Measurements from ENCODE around the gene ZBTB48. TPM values are rescaled to one million over a fixed set of nuclear protein-coding genes. Genes with fewer than 3 reads are reported as not detected.

Gene ZBTB48
- total RNA-seq (2021; ENCODE audit: unreplicated experiment), result 41.9 TPM
- 40.3 and 43.8 TPM in 2 replicates for polyA plus RNA-seq (2012)
- percentile 74 among the genes with signal in this experiment for Bru-seq, nascent RNA
- percentile 75 among the genes with signal in this experiment for BruChase-seq, experiment 1, labeled RNA remaining after a 6-hour chase
- percentile 90 among the genes with signal in this experiment for BruChase-seq, experiment 2, labeled RNA remaining after a 2-hour chase
- long read RNA-seq, partial matches to known transcripts, result 14 of 41 reads
- long read RNA-seq, other reads (novel, unspliced or antisense), result 25 of 41 reads

DNA sequence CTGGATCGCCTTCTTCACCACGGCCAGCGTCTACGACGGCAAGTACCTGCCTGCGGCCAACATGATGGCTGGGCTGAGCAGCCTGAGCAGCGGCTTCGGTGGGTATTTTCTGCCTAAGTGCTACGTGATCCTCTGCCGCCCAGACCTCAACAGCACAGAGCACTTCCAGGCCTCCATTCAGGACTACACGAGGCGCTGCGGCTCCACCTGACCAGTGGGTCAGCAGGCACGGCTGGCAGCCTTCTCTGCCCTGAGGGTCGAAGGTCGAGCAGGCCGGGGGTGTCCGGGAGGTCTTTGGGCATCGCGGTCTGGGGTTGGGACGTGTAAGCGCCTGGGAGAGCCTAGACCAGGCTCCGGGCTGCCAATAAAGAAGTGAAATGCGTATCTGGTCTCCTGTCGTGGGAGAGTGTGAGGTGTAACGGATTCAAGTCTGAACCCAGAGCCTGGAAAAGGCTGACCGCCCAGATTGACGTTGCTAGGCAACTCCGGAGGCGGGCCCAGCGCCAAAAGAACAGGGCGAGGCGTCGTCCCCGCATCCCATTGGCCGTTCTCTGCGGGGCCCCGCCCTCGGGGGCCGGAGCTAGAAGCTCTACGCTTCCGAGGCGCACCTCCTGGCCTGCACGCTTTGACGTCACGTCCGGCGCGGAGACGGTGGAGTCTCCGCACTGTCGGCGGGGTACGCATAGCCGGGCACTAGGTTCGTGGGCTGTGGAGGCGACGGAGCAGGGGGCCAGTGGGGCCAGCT lies at the start of gene ZBTB48:
Gene ZBTB48, plus strand, starts transcription at position 621 of the 745 bp plus-strand sequence. CDS start 616 bp downstream, outside the sequence.
- DNase-seq (ENCODE audit: low read depth, low spot score) (peak; percentile 91), ATAC-seq (peak; percentile 96)
- Histone ChIP-seq H4K20me1 (ENCODE audit: insufficient read depth) (no peaks in the 10 kb centered on the region), H3K9ac (ENCODE audit: low read length) (peak within 1 kb of the TSS; percentile 74), H2AFZ (ENCODE audit: low read depth, low read length, poor library complexity, severe bottlenecking) (no peak within 1 kb of the TSS), H3K4me2 (ENCODE audit: low read length) (peak within 1 kb of the TSS; percentile 84), H3K4me1 (ENCODE audit: control insufficient read depth in 1 of 2, insufficient read depth in 2 of 2, low read length in 2 of 2) (peaks cover 14 to 23% of the 10 kb centered on the region in 2 experiments), H3K4me3 (replicated peaks in 1 of 2; ENCODE audit: low read depth in 1 of 2, low read length in 2 of 2) (peak within 1 kb of the TSS; percentile 79 to 91), H3K27me3 (ENCODE audit: insufficient read depth, low read length) (no peaks in the 10 kb centered on the region), H3K9me2 (ENCODE audit: insufficient read depth) (no peaks in the 10 kb centered on the region), H3K27ac (ENCODE audit: low read depth, low read length) (peak within 1 kb of the TSS; percentile 48), H3K79me2 (ENCODE audit: insufficient read depth, low read length) (peaks cover 30% of the 10 kb centered on the region), H3K9me3 (ENCODE audit: control insufficient read depth in 1 of 2, insufficient read depth in 1 of 2, low read depth in 1 of 2, low read length in 2 of 2) (no peaks in the 10 kb centered on the region), H3K36me3 (ENCODE audit: control insufficient read depth in 1 of 2, insufficient read depth in 2 of 2, low read length in 2 of 2) (peaks cover 0 to 2% of the 10 kb centered on the region in 2 experiments; a peak in 1 of 4 replicates)
- TSS peak; percentile 45 for BruUV-seq (replicated peaks)
- intact Hi-C loops (cut with micrococcal nuclease), result no loop called here
- ChIA-PET CTCF (interaction anchor here (1.4 to 1.7 kb wide), 2 partner anchors 9 to 25 kb away, joined by 3 to 4 read pairs; partner anchors contain the start of gene NOL9), RAD21 (ENCODE audit: low non-redundant PET in 1 of 2, low total read pairs in 2 of 2, uncharacterized antibody in 2 of 2, unreplicated experiment in 2 of 2) (interaction anchor here in 1 of 2 experiments (0.7 kb wide), 1 partner anchor 33 kb away, joined by 5 read pairs; no protein-coding TSS in a partner anchor), POLR2A (interaction anchor here (0.6 to 1.6 kb wide), 6 partner anchors 10 to 41 kb away, joined by 3 to 10 read pairs (median 3); partner anchors contain the start of gene KLHL21)
- TF ChIP-seq, protein P1, sequence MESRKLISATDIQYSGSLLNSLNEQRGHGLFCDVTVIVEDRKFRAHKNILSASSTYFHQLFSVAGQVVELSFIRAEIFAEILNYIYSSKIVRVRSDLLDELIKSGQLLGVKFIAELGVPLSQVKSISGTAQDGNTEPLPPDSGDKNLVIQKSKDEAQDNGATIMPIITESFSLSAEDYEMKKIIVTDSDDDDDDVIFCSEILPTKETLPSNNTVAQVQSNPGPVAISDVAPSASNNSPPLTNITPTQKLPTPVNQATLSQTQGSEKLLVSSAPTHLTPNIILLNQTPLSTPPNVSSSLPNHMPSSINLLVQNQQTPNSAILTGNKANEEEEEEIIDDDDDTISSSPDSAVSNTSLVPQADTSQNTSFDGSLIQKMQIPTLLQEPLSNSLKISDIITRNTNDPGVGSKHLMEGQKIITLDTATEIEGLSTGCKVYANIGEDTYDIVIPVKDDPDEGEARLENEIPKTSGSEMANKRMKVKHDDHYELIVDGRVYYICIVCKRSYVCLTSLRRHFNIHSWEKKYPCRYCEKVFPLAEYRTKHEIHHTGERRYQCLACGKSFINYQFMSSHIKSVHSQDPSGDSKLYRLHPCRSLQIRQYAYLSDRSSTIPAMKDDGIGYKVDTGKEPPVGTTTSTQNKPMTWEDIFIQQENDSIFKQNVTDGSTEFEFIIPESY (IDR thresholded peaks at IDR 0.05; ENCODE audit: extremely low read depth, insufficient replicate concordance, low read length), result peak; percentile 24
- peak; percentile 49 for TF ChIP-seq POLR2A (IDR thresholded peaks at IDR 0.05; ENCODE audit: borderline replicate concordance, extremely low read depth, insufficient read depth, insufficient read length)
- TF ChIP-seq POLR2AphosphoS5 (IDR thresholded peaks at IDR 0.05; ENCODE audit: low read depth, low read length), result peak; percentile 98
- peak; percentile 86 for TF ChIP-seq SIN3A (IDR thresholded peaks at IDR 0.05; ENCODE audit: low read depth)
- TF ChIP-seq CEBPB (IDR thresholded peaks at IDR 0.05; ENCODE audit: low read depth), result no peak

All from HCT116 (cell line).